GM19328 (cell line): ENCODE measurements around the gene STXBP6.

Source experiments
- ATAC-seq: cut with Tn5 transposase; IDR thresholded peaks from one replicate; pipeline ENCODE4 v1.9.1; 2021; ENCODE audit warnings: mild to moderate bottlenecking, moderate library complexity; ENCODE audit not compliant: unreplicated experiment

Gene STXBP6

GRCh38 chr14:24863968-24864684, 185.8 kb downstream of the STXBP6 start:
- no peak for ATAC-seq

GRCh38 chr14:24861083-24861630, 188.8 kb downstream of the STXBP6 start:
- ATAC-seq, result no peak

GRCh38 chr14:24859559-24859958, 190.4 kb downstream of the STXBP6 start:
- no peak for ATAC-seq

- no peak for ATAC-seq
These were observed 191.3 kb downstream of the STXBP6 start for GRCh38 chr14:24858684-24859083.

GRCh38 chr14:24858052-24858451, 191.9 kb downstream of the STXBP6 start:
- no peak for ATAC-seq

- no peak for ATAC-seq
These were observed 192.7 kb downstream of the STXBP6 start for GRCh38 chr14:24857277-24857676.

- ATAC-seq, result no peak
These were observed 196.5 kb downstream of the STXBP6 start for GRCh38 chr14:24853446-24853845.

- no peak for ATAC-seq
These were observed 197.5 kb downstream of the STXBP6 start for GRCh38 chr14:24852312-24853060.

- ATAC-seq, result no peak
These were observed 198.1 kb downstream of the STXBP6 start for GRCh38 chr14:24851837-24852236.

- no peak for ATAC-seq
These were observed 198.5 kb downstream of the STXBP6 start for GRCh38 chr14:24851406-24851805.

GRCh38 chr14:24850072-24850471, 199.9 kb downstream of the STXBP6 start:
- ATAC-seq, result no peak

GRCh38 chr14:24849471-24849870, 200.5 kb downstream of the STXBP6 start:
- ATAC-seq, result no peak

- ATAC-seq, result no peak
These were observed 201.7 kb downstream of the STXBP6 start for GRCh38 chr14:24848102-24848790.

- ATAC-seq, result no peak
These were observed 202.3 kb downstream of the STXBP6 start for GRCh38 chr14:24847568-24848095.

- no peak for ATAC-seq
These were observed 203.7 kb downstream of the STXBP6 start for GRCh38 chr14:24846261-24846660.

- ATAC-seq, result no peak
These were observed 204.1 kb downstream of the STXBP6 start for GRCh38 chr14:24845851-24846250.

GRCh38 chr14:24844011-24844410, 205.9 kb downstream of the STXBP6 start:
- ATAC-seq, result no peak

- no peak for ATAC-seq
These were observed 206.5 kb downstream of the STXBP6 start for GRCh38 chr14:24843494-24843893.

- ATAC-seq, result no peak
These were observed 209.6 kb downstream of the STXBP6 start for GRCh38 chr14:24840204-24840893.

- no peak for ATAC-seq
These were observed 210.2 kb downstream of the STXBP6 start for GRCh38 chr14:24839617-24840203.
